Measurements from ENCODE around the gene FAF1. TPM values are rescaled to one million over a fixed set of nuclear protein-coding genes. Genes with fewer than 3 reads are reported as not detected.

FAF1 gene
- total RNA-seq, 1 experiment from 2014 or later, result 78.7 TPM

DNA sequence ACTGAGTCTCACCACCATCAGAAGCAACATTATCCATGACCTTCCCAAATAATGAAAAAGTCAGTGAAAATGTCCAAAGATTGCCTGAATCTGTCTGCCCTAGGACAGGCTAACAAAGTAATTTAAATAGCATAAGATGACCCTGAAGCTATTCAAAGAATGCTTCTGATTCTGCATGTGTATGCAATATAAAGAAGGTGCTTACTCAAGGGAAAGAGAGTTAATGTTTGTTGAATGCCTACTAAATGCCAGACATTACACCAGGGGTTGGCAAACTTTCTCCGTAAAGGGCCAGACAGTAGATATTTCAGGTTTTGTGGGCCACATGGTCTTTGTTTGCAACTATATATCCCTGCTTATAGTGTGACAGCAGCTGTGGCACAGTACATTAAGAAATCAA is 314.9 kb downstream of the FAF1 start:
- H3K4me3 Mint-ChIP-seq (ENCODE audit: unreplicated experiment), result no peak overlapping the region
- POLR2A ChIA-PET, result no interaction called here
- Histone ChIP-seq H3K36me3 (ENCODE audit: control insufficient read depth, insufficient read depth, low read length) (no peaks in the 10 kb centered on the region), H3K4me1 (no peaks in the 10 kb centered on the region), H3K27me3 (replicated peaks; ENCODE audit: control insufficient read depth, insufficient read depth, low read length) (no peaks in the 10 kb centered on the region), H3K4me3 (ENCODE audit: low read depth, low read length) (no peak overlapping the region), H3K9me3 (no peaks in the 10 kb centered on the region)
- H3K9me3 Mint-ChIP-seq (ENCODE audit: unreplicated experiment), result no peaks in the 10 kb centered on the region
- CTCF ChIA-PET, result no interaction called here
- H3K27ac Mint-ChIP-seq (ENCODE audit: unreplicated experiment), result no peak overlapping the region
- H3K27me3 Mint-ChIP-seq (ENCODE audit: insufficient read depth, unreplicated experiment), result no peaks in the 10 kb centered on the region
- H3K4me1 Mint-ChIP-seq (ENCODE audit: low read depth, unreplicated experiment), result peaks cover 8% of the 10 kb centered on the region
- intact Hi-C loops (cut with micrococcal nuclease; ENCODE audit: unreplicated experiment), result loop anchor here (1.0 kb wide), 1 partner anchor 25 kb away; no protein-coding TSS in a partner anchor
- no TSS peak for BruUV-seq (replicated peaks)
- DNase-seq, result no peak
- peaks cover 10% of the 10 kb centered on the region for H3K36me3 Mint-ChIP-seq (ENCODE audit: insufficient read depth, unreplicated experiment)
- TF ChIP-seq, protein P1, sequence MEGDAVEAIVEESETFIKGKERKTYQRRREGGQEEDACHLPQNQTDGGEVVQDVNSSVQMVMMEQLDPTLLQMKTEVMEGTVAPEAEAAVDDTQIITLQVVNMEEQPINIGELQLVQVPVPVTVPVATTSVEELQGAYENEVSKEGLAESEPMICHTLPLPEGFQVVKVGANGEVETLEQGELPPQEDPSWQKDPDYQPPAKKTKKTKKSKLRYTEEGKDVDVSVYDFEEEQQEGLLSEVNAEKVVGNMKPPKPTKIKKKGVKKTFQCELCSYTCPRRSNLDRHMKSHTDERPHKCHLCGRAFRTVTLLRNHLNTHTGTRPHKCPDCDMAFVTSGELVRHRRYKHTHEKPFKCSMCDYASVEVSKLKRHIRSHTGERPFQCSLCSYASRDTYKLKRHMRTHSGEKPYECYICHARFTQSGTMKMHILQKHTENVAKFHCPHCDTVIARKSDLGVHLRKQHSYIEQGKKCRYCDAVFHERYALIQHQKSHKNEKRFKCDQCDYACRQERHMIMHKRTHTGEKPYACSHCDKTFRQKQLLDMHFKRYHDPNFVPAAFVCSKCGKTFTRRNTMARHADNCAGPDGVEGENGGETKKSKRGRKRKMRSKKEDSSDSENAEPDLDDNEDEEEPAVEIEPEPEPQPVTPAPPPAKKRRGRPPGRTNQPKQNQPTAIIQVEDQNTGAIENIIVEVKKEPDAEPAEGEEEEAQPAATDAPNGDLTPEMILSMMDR (IDR thresholded peaks at IDR 0.05; ENCODE audit: insufficient read depth in 1 of 2, low read depth in 1 of 2, low read length in 1 of 2, severe bottlenecking in 1 of 2, unreplicated experiment in 1 of 2), result no peak

DNA sequence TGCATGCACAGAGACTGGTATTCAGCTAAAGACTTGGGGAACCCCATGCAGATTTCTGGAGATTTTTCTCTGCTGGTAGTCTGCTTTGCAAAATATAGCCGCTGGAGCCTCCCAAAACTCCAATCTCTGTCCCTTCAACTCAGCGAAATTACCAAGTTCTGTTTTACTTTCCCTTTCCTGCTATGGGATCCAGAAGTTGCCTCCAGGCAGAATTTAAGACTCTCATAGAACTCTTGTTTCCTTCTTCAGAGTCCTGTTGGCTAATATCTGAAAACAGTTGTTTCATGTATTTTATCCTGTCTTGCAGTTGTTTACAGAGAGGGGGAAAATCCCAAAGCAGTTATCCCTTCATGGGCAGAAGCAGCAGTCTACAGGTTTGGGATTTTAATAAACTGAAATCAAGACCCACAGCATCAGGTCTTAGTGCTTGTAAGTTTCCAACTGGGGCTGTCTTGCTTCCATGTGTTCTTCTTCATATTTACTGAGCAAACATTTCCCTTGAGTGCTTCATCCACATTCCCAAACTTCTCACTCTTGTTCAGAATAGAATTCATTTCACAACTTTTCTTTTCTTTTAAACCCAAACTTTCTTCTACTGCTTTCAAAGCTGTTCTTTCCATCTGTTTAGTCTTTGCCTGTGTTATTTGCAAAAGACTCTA is 315.5 kb downstream of the FAF1 start:
- H3K4me3 ChIP-seq (ENCODE audit: low read depth, low read length), result no peak overlapping the region
- H3K27me3 ChIP-seq (replicated peaks; ENCODE audit: control insufficient read depth, insufficient read depth, low read length), result no peaks in the 10 kb centered on the region
- TF ChIP-seq, protein P1 (IDR thresholded peaks at IDR 0.05; ENCODE audit: insufficient read depth in 1 of 2, low read depth in 1 of 2, low read length in 1 of 2, severe bottlenecking in 1 of 2, unreplicated experiment in 1 of 2), result no peak
- intact Hi-C loops (cut with micrococcal nuclease; ENCODE audit: unreplicated experiment), result loop anchor here (1.0 kb wide), 1 partner anchor 24 kb away; no protein-coding TSS in a partner anchor
- no peak overlapping the region for H3K4me3 Mint-ChIP-seq (ENCODE audit: unreplicated experiment)
- ChIA-PET POLR2A (no interaction called here), CTCF (no interaction called here)
- BruUV-seq (replicated peaks), result TSS peak; percentile 26
- no peak for DNase-seq
- no peaks in the 10 kb centered on the region for H3K27me3 Mint-ChIP-seq (ENCODE audit: insufficient read depth, unreplicated experiment)
- no peaks in the 10 kb centered on the region for H3K9me3 Mint-ChIP-seq (ENCODE audit: unreplicated experiment)
- no peaks in the 10 kb centered on the region for H3K9me3 ChIP-seq
- H3K4me1 ChIP-seq, result no peaks in the 10 kb centered on the region
- peaks cover 8% of the 10 kb centered on the region for H3K4me1 Mint-ChIP-seq (ENCODE audit: low read depth, unreplicated experiment)
- H3K36me3 ChIP-seq (ENCODE audit: control insufficient read depth, insufficient read depth, low read length), result no peaks in the 10 kb centered on the region
- no peak overlapping the region for H3K27ac Mint-ChIP-seq (ENCODE audit: unreplicated experiment)
- peaks cover 10% of the 10 kb centered on the region for H3K36me3 Mint-ChIP-seq (ENCODE audit: insufficient read depth, unreplicated experiment)

DNA sequence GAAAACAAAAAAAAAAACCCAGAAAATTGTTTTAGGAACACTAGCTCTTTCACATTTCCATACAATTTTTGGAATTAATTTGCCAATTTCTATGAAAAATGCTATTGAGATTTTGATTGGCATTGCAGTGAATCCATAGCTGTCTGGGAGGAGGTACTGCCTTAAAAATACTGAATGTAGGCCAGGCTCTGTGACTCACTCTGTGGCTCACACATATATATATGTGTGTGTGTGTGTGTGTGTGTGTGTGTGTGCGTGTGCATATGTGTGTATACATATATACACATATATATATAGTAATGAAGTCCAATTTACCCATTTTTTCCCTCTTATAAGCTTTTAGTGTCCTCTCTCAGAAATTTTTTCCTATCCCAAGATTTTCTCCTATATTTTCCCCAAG is 322.6 kb downstream of the FAF1 start:
- H3K4me1 Mint-ChIP-seq (ENCODE audit: low read depth, unreplicated experiment), result no peaks in the 10 kb centered on the region
- no peak overlapping the region for H3K4me3 Mint-ChIP-seq (ENCODE audit: unreplicated experiment)
- Histone ChIP-seq H3K27me3 (replicated peaks; ENCODE audit: control insufficient read depth, insufficient read depth, low read length) (no peaks in the 10 kb centered on the region), H3K36me3 (ENCODE audit: control insufficient read depth, insufficient read depth, low read length) (no peaks in the 10 kb centered on the region), H3K4me3 (ENCODE audit: low read depth, low read length) (no peak overlapping the region), H3K9me3 (no peaks in the 10 kb centered on the region), H3K4me1 (no peaks in the 10 kb centered on the region)
- CTCF ChIA-PET, result no interaction called here
- H3K9me3 Mint-ChIP-seq (ENCODE audit: unreplicated experiment), result no peaks in the 10 kb centered on the region
- POLR2A ChIA-PET, result interaction anchor here (0.6 kb wide), 1 partner anchor 9 kb away, joined by 3 read pairs; no protein-coding TSS in a partner anchor
- DNase-seq, result no peak
- intact Hi-C loops (cut with micrococcal nuclease; ENCODE audit: unreplicated experiment), result no loop called here
- TF ChIP-seq, protein P1 (IDR thresholded peaks at IDR 0.05; ENCODE audit: insufficient read depth in 1 of 2, low read depth in 1 of 2, low read length in 1 of 2, severe bottlenecking in 1 of 2, unreplicated experiment in 1 of 2), result no peak
- BruUV-seq (replicated peaks), result no TSS peak
- H3K27ac Mint-ChIP-seq (ENCODE audit: unreplicated experiment), result no peak overlapping the region
- H3K27me3 Mint-ChIP-seq (ENCODE audit: insufficient read depth, unreplicated experiment), result no peaks in the 10 kb centered on the region
- H3K36me3 Mint-ChIP-seq (ENCODE audit: insufficient read depth, unreplicated experiment), result peaks cover 4% of the 10 kb centered on the region
